ENCODE results near the gene ECHS1. TPM values are rescaled to one million over a fixed set of nuclear protein-coding genes. Genes with fewer than 3 reads are reported as not detected.

Gene ECHS1
- total RNA-seq, 1 donor, result 56.1 TPM

- Histone ChIP-seq H3K4me2 (ENCODE audit: insufficient read depth, low read length) (peak overlapping the region; percentile 72), H2AFZ (ENCODE audit: low read length) (peak overlapping the region; percentile 70), H3K4me3 (ENCODE audit: insufficient read depth, low read length) (peak overlapping the region; percentile 71), H3K27me3 (ENCODE audit: insufficient read depth, low read length) (no peaks in the 10 kb centered on the region), H4K20me1 (ENCODE audit: insufficient read depth, low read length) (no peaks in the 10 kb centered on the region), H3K27ac (ENCODE audit: low read depth, low read length) (no peak overlapping the region), H3K79me2 (ENCODE audit: insufficient read depth, low read length) (no peaks in the 10 kb centered on the region), H3K36me3 (ENCODE audit: insufficient read depth, low read length) (no peaks in the 10 kb centered on the region), H3K4me1 (ENCODE audit: insufficient read depth, low read length) (no peaks in the 10 kb centered on the region), H3K9me3 (ENCODE audit: low read depth, low read length) (no peaks in the 10 kb centered on the region)
- DNase-seq (ENCODE audit: insufficient read length, low spot score, missing footprints), result peak; percentile 82
- TF ChIP-seq CTCF (IDR thresholded peaks at IDR 0.05; ENCODE audit: extremely low read depth, low read depth, low read length), result no peak
Observed at GRCh38 chr10:133356549-133357284, 16.4 kb downstream of the ECHS1 start.

GRCh38 chr10:133355991-133356390 is 17.2 kb downstream of the ECHS1 start:
- Histone ChIP-seq H3K4me1 (ENCODE audit: insufficient read depth, low read length) (no peaks in the 10 kb centered on the region), H3K9me3 (ENCODE audit: low read depth, low read length) (no peaks in the 10 kb centered on the region), H3K4me2 (ENCODE audit: insufficient read depth, low read length) (no peak overlapping the region), H3K27ac (ENCODE audit: low read depth, low read length) (no peak overlapping the region), H3K27me3 (ENCODE audit: insufficient read depth, low read length) (no peaks in the 10 kb centered on the region), H3K36me3 (ENCODE audit: insufficient read depth, low read length) (no peaks in the 10 kb centered on the region), H3K4me3 (ENCODE audit: insufficient read depth, low read length) (no peak overlapping the region), H4K20me1 (ENCODE audit: insufficient read depth, low read length) (no peaks in the 10 kb centered on the region), H2AFZ (ENCODE audit: low read length) (no peak overlapping the region), H3K79me2 (ENCODE audit: insufficient read depth, low read length) (no peaks in the 10 kb centered on the region)
- no peak for DNase-seq (ENCODE audit: insufficient read length, low spot score, missing footprints)
- no peak for TF ChIP-seq CTCF (IDR thresholded peaks at IDR 0.05; ENCODE audit: extremely low read depth, low read depth, low read length)

- TF ChIP-seq CTCF (IDR thresholded peaks at IDR 0.05; ENCODE audit: extremely low read depth, low read depth, low read length), result no peak
- DNase-seq (ENCODE audit: insufficient read length, low spot score, missing footprints), result no peak
- H2AFZ ChIP-seq (ENCODE audit: low read length), result no peak overlapping the region
- no peaks in the 10 kb centered on the region for H3K4me1 ChIP-seq (ENCODE audit: insufficient read depth, low read length)
- no peaks in the 10 kb centered on the region for H3K36me3 ChIP-seq (ENCODE audit: insufficient read depth, low read length)
- H3K4me3 ChIP-seq (ENCODE audit: insufficient read depth, low read length), result no peak overlapping the region
- no peaks in the 10 kb centered on the region for H3K79me2 ChIP-seq (ENCODE audit: insufficient read depth, low read length)
- no peak overlapping the region for H3K27ac ChIP-seq (ENCODE audit: low read depth, low read length)
- no peaks in the 10 kb centered on the region for H3K27me3 ChIP-seq (ENCODE audit: insufficient read depth, low read length)
- H3K9me3 ChIP-seq (ENCODE audit: low read depth, low read length), result no peaks in the 10 kb centered on the region
- H3K4me2 ChIP-seq (ENCODE audit: insufficient read depth, low read length), result no peak overlapping the region
- no peaks in the 10 kb centered on the region for H4K20me1 ChIP-seq (ENCODE audit: insufficient read depth, low read length)
Observed at GRCh38 chr10:133355266-133355665, 17.9 kb downstream of the ECHS1 start.

- Histone ChIP-seq H3K27me3 (ENCODE audit: insufficient read depth, low read length) (no peaks in the 10 kb centered on the region), H3K27ac (ENCODE audit: low read depth, low read length) (no peak overlapping the region), H3K4me3 (ENCODE audit: insufficient read depth, low read length) (no peak overlapping the region), H3K79me2 (ENCODE audit: insufficient read depth, low read length) (no peaks in the 10 kb centered on the region), H2AFZ (ENCODE audit: low read length) (no peak overlapping the region), H3K9me3 (ENCODE audit: low read depth, low read length) (no peaks in the 10 kb centered on the region), H3K36me3 (ENCODE audit: insufficient read depth, low read length) (no peaks in the 10 kb centered on the region), H3K4me2 (ENCODE audit: insufficient read depth, low read length) (no peak overlapping the region), H4K20me1 (ENCODE audit: insufficient read depth, low read length) (no peaks in the 10 kb centered on the region), H3K4me1 (ENCODE audit: insufficient read depth, low read length) (no peaks in the 10 kb centered on the region)
- DNase-seq (ENCODE audit: insufficient read length, low spot score, missing footprints), result no peak
- no peak for TF ChIP-seq CTCF (IDR thresholded peaks at IDR 0.05; ENCODE audit: extremely low read depth, low read depth, low read length)
Observed at GRCh38 chr10:133354672-133355240, 18.4 kb downstream of the ECHS1 start.
